MM.1S (cell line): ENCODE data around the gene OSBP2.

ENCODE experiments used
- CTCF ChIP-seq: fragments of 300-600 bp; sonication (generic); IDR thresholded peaks from 2 replicates; pipeline ENCODE4 v1.5.1; 2016; ENCODE audit warnings: antibody characterized with exemption, low read length, mixed read lengths
- EZH2 ChIP-seq: fragments of 300-600 bp; sonication (generic); optimal IDR thresholded peaks from 2 replicates; pipeline ENCODE3; 2017; ENCODE audit warnings: low read depth, mild to moderate bottlenecking, antibody characterized with exemption, low read length, mixed read lengths
- EZH2phosphoT487 ChIP-seq: fragments of 300-600 bp; sonication (generic); IDR thresholded peaks from 2 replicates; pipeline ENCODE4 v1.6.1; 2018; ENCODE audit warnings: antibody characterized with exemption, low read length

GRCh38 chr22:30681831-30682230 is 12.8 kb upstream of the OSBP2 start:
- TF ChIP-seq CTCF (no peak), EZH2 (no peak), EZH2phosphoT487 (no peak)
